SJSA1 (cell line): ENCODE results near the gene DOCK7. TPM values are rescaled to one million over a fixed set of nuclear protein-coding genes. Genes with fewer than 3 reads are reported as not detected.
"Not testable (repeated sequence)": the region's sequence is repeated elsewhere in the genome, so short reads cannot be mapped to it uniquely, and the experiment has no call there.

ENCODE experiments used
- DNase-seq, 2 experiments: peaks; one replicate each; pipeline ENCODE4 v3.0.0-alpha.2; 2015 to 2020; ENCODE audit warnings: low spot score in 2 of 2, low read depth in 1 of 2
- H3K27ac ChIP-seq: fragments of 250-450 bp; sonication (Bioruptor Pico); 2 replicates; pipeline ENCODE4 v1.5.1; 2020; ENCODE audit warnings: mild to moderate bottlenecking, moderate library complexity
- H3K27me3 ChIP-seq: fragments of 250-450 bp; sonication (Bioruptor Pico); replicated peaks from 2 replicates; pipeline ENCODE4 v1.5.1; 2020; ENCODE audit warnings: mild to moderate bottlenecking, moderate library complexity
- H3K36me3 ChIP-seq: fragments of 250-450 bp; sonication (Bioruptor Pico); 2 replicates; pipeline ENCODE4 v1.5.1; 2020; ENCODE audit warnings: mild to moderate bottlenecking
- H3K4me1 ChIP-seq: fragments of 250-450 bp; sonication (Bioruptor Pico); replicated peaks from 2 replicates; pipeline ENCODE4 v1.6.1; 2021; ENCODE audit warnings: mild to moderate bottlenecking
- H3K4me3 ChIP-seq: fragments of 250-450 bp; sonication (Bioruptor Pico); 2 replicates; pipeline ENCODE4 v1.5.1; 2020; ENCODE audit warnings: mild to moderate bottlenecking
- H3K9me3 ChIP-seq: fragments of 250-450 bp; sonication (Bioruptor Pico); replicated peaks from 2 replicates; pipeline ENCODE4 v1.5.1; 2020; ENCODE audit warnings: mild to moderate bottlenecking
- total RNA-seq: library from RNA; depleted of rRNA; stranded (reverse); fragments of >200 nt; shearing (Covaris generic); gene quantifications from 2 replicates; pipeline ENCODE4 v1.2.3, GENCODE V29; 2014

DOCK7 gene
- total RNA-seq, 1 experiment from 2014 or later = 47.3 TPM

GRCh38 chr1:62613325-62613727 is 74.9 kb downstream of the DOCK7 start:
- H3K36me3 ChIP-seq = 0 out of 2 replicates have a peak, but pooled peaks cover 4% of the 10 kb centered on the region
- no peaks in the 10 kb centered on the region for H3K27me3 ChIP-seq
- H3K4me3 ChIP-seq = no peak overlapping the region
- DNase-seq = no peak
- no peaks in the 10 kb centered on the region for H3K9me3 ChIP-seq
- no peak overlapping the region for H3K27ac ChIP-seq
- no peaks in the 10 kb centered on the region for H3K4me1 ChIP-seq

GRCh38 chr1:62612770-62613169 is 75.4 kb downstream of the DOCK7 start:
- H3K27ac ChIP-seq = no peak overlapping the region
- H3K4me3 ChIP-seq = no peak overlapping the region
- no peaks in the 10 kb centered on the region for H3K9me3 ChIP-seq
- DNase-seq = no peak
- no peaks in the 10 kb centered on the region for H3K4me1 ChIP-seq
- H3K36me3 ChIP-seq = 0 out of 2 replicates have a peak, but pooled peaks cover 4% of the 10 kb centered on the region
- no peaks in the 10 kb centered on the region for H3K27me3 ChIP-seq

- not testable (repeated sequence) for H3K36me3 ChIP-seq, DNase-seq, H3K27me3 ChIP-seq, H3K4me1 ChIP-seq, H3K9me3 ChIP-seq, H3K4me3 ChIP-seq, H3K27ac ChIP-seq
Measured at GRCh38 chr1:62610588-62610987, 77.6 kb downstream of the DOCK7 start.

- Histone ChIP-seq H3K27ac (no peak overlapping the region), H3K36me3 (0 out of 2 replicates have a peak, but pooled peaks cover 4% of the 10 kb centered on the region), H3K27me3 (no peaks in the 10 kb centered on the region), H3K4me1 (no peaks in the 10 kb centered on the region), H3K4me3 (no peak overlapping the region), H3K9me3 (no peaks in the 10 kb centered on the region)
- DNase-seq = no peak
Measured at GRCh38 chr1:62608905-62609304, 79.3 kb downstream of the DOCK7 start.

- H3K36me3 ChIP-seq = no peaks in the 10 kb centered on the region
- no peaks in the 10 kb centered on the region for H3K27me3 ChIP-seq
- H3K4me3 ChIP-seq = no peak overlapping the region
- no peak for DNase-seq
- H3K4me1 ChIP-seq = no peaks in the 10 kb centered on the region
- H3K9me3 ChIP-seq = no peaks in the 10 kb centered on the region
- H3K27ac ChIP-seq = no peak overlapping the region
Measured at GRCh38 chr1:62601457-62601856, 86.7 kb downstream of the DOCK7 start.

- Histone ChIP-seq H3K27me3 (no peaks in the 10 kb centered on the region), H3K4me1 (no peaks in the 10 kb centered on the region), H3K36me3 (no peaks in the 10 kb centered on the region), H3K4me3 (no peak overlapping the region), H3K9me3 (no peaks in the 10 kb centered on the region), H3K27ac (no peak overlapping the region)
- DNase-seq = no peak
Measured at GRCh38 chr1:62599044-62599443, 89.1 kb downstream of the DOCK7 start.

- Histone ChIP-seq H3K4me1 (no peaks in the 10 kb centered on the region), H3K27ac (no peak within 1 kb of the TSS), H3K9me3 (no peaks in the 10 kb centered on the region), H3K36me3 (no peaks in the 10 kb centered on the region), H3K27me3 (no peaks in the 10 kb centered on the region), H3K4me3 (no peak within 1 kb of the TSS)
- no peak for DNase-seq
Measured at GRCh38 chr1:62597281-62597680, 90.9 kb downstream of the DOCK7 start, which contains the start of gene ANGPTL3. Gene ANGPTL3, plus strand, starts transcription at chr1:62597520. Its CDS starts 47 bp downstream, at chr1:62597567.

- no peaks in the 10 kb centered on the region for H3K9me3 ChIP-seq
- DNase-seq = no peak
- H3K4me3 ChIP-seq = no peak overlapping the region
- no peaks in the 10 kb centered on the region for H3K27me3 ChIP-seq
- H3K4me1 ChIP-seq = no peaks in the 10 kb centered on the region; the same call in 1 of the 2 replicates
- H3K27ac ChIP-seq = no peak overlapping the region
- H3K36me3 ChIP-seq = no peaks in the 10 kb centered on the region
Measured at GRCh38 chr1:62595647-62596046, 92.5 kb downstream of the DOCK7 start.

- Histone ChIP-seq H3K9me3 (no peaks in the 10 kb centered on the region), H3K27me3 (no peaks in the 10 kb centered on the region), H3K36me3 (no peaks in the 10 kb centered on the region), H3K27ac (no peak overlapping the region), H3K4me3 (no peak overlapping the region), H3K4me1 (peaks cover 8% of the 10 kb centered on the region)
- no peak for DNase-seq
Measured at GRCh38 chr1:62593825-62594394, 94.3 kb downstream of the DOCK7 start.

- Histone ChIP-seq H3K9me3 (no peaks in the 10 kb centered on the region), H3K27ac (no peak overlapping the region), H3K27me3 (no peaks in the 10 kb centered on the region), H3K4me1 (peaks cover 20% of the 10 kb centered on the region), H3K4me3 (no peak overlapping the region), H3K36me3 (no peaks in the 10 kb centered on the region; the same call in 1 of the 2 replicates)
- no peak for DNase-seq
Measured at GRCh38 chr1:62590970-62591368, 97.2 kb downstream of the DOCK7 start.

GRCh38 chr1:62590255-62590969 is 97.8 kb downstream of the DOCK7 start:
- H3K27me3 ChIP-seq = no peaks in the 10 kb centered on the region
- H3K36me3 ChIP-seq = no peaks in the 10 kb centered on the region; the same call in 1 of the 2 replicates
- H3K27ac ChIP-seq = no peak overlapping the region
- DNase-seq = no peak
- H3K4me1 ChIP-seq = peaks cover 20% of the 10 kb centered on the region
- no peaks in the 10 kb centered on the region for H3K9me3 ChIP-seq
- no peak overlapping the region for H3K4me3 ChIP-seq

- H3K27ac ChIP-seq = no peak overlapping the region
- no peaks in the 10 kb centered on the region for H3K27me3 ChIP-seq
- peak in 1 of 2 experiments; percentile 32 for DNase-seq
- H3K4me1 ChIP-seq = peaks cover 20% of the 10 kb centered on the region
- no peaks in the 10 kb centered on the region for H3K9me3 ChIP-seq
- H3K4me3 ChIP-seq = no peak overlapping the region
- H3K36me3 ChIP-seq = no peaks in the 10 kb centered on the region; the same call in 1 of the 2 replicates
Measured at GRCh38 chr1:62589321-62589720, 98.9 kb downstream of the DOCK7 start.

- no peaks in the 10 kb centered on the region; the same call in 1 of the 2 replicates for H3K36me3 ChIP-seq
- H3K27me3 ChIP-seq = no peaks in the 10 kb centered on the region
- H3K9me3 ChIP-seq = no peaks in the 10 kb centered on the region
- no peak overlapping the region for H3K27ac ChIP-seq
- peak in 1 of 2 experiments; percentile 76 for DNase-seq
- H3K4me1 ChIP-seq = peaks cover 20% of the 10 kb centered on the region
- no peak overlapping the region for H3K4me3 ChIP-seq
Measured at GRCh38 chr1:62588000-62588399, 100.2 kb downstream of the DOCK7 start.

GRCh38 chr1:62585469-62586155 is 102.6 kb downstream of the DOCK7 start:
- H3K36me3 ChIP-seq = no peaks in the 10 kb centered on the region; the same call in 1 of the 2 replicates
- no peak overlapping the region for H3K4me3 ChIP-seq
- no peaks in the 10 kb centered on the region for H3K9me3 ChIP-seq
- H3K27ac ChIP-seq = no peak overlapping the region
- H3K27me3 ChIP-seq = no peaks in the 10 kb centered on the region
- peaks cover 20% of the 10 kb centered on the region for H3K4me1 ChIP-seq
- no peak for DNase-seq
